ENCODE results near the gene RANBP17. TPM values are rescaled to one million over a fixed set of nuclear protein-coding genes. Genes with fewer than 3 reads are reported as not detected.

Gene RANBP17
- total RNA-seq, 1 experiment from 2014 or later = 14.5 TPM

GRCh38 chr5:171268700-171269620 is 407.1 kb downstream of the RANBP17 start:
- POLR2A ChIA-PET (ENCODE audit: unreplicated experiment) = no interaction called here
- CTCF ChIA-PET = no interaction called here

GRCh38 chr5:171269717-171270116 is 407.9 kb downstream of the RANBP17 start:
- no peak overlapping the region for H2AFZ ChIP-seq
- ChIA-PET POLR2A (ENCODE audit: unreplicated experiment) (no interaction called here), CTCF (no interaction called here)
- peak in 1 of 2 experiments; percentile 58 for DNase-seq
- no peaks in the 10 kb centered on the region for H3K9me3 ChIP-seq (ENCODE audit: insufficient read depth, low read depth)
- H3K27me3 ChIP-seq (ENCODE audit: insufficient read depth, low read depth) = no peaks in the 10 kb centered on the region
- H3K9me2 ChIP-seq (ENCODE audit: insufficient read depth) = no peaks in the 10 kb centered on the region
- no peak for TF ChIP-seq CTCF (conservative IDR thresholded peaks at IDR 0.05)
- TF ChIP-seq EZH2 (IDR thresholded peaks at IDR 0.05; ENCODE audit: low read depth) = no peak
- H3K79me2 ChIP-seq (ENCODE audit: low read depth) = no peaks in the 10 kb centered on the region
- no peaks in the 10 kb centered on the region for H3K36me3 ChIP-seq (ENCODE audit: low read depth)
- no TSS peak for BruUV-seq (replicated peaks)
- H3K4me3 ChIP-seq = no peak overlapping the region
- peak overlapping the region; percentile 60 for H3K4me2 ChIP-seq
- intact Hi-C loops (cut with micrococcal nuclease; ENCODE audit: unreplicated experiment) = no loop called here
- H3K4me1 ChIP-seq (replicated peaks; ENCODE audit: insufficient read depth) = peaks cover 22% of the 10 kb centered on the region
- H3K27ac ChIP-seq = peak overlapping the region; percentile 79
- H4K20me1 ChIP-seq (ENCODE audit: insufficient read depth) = no peaks in the 10 kb centered on the region
- peaks cover 5% of the 10 kb centered on the region; the same call in 1 of the 2 replicates for H3F3A ChIP-seq (ENCODE audit: insufficient read depth, low read depth)

More at GRCh38 chr5:171268700-171269620, 407.1 kb downstream of the RANBP17 start:
- Histone ChIP-seq H3K36me3 (ENCODE audit: low read depth) (no peaks in the 10 kb centered on the region), H3K27ac (peak overlapping the region; percentile 79), H3K4me2 (peak overlapping the region; percentile 60), H4K20me1 (ENCODE audit: insufficient read depth) (no peaks in the 10 kb centered on the region), H3K79me2 (ENCODE audit: low read depth) (no peaks in the 10 kb centered on the region), H3K9me2 (ENCODE audit: insufficient read depth) (no peaks in the 10 kb centered on the region), H3K4me3 (no peak overlapping the region), H3K4me1 (replicated peaks; ENCODE audit: insufficient read depth) (peaks cover 22% of the 10 kb centered on the region), H3F3A (ENCODE audit: insufficient read depth, low read depth) (peaks cover 5% of the 10 kb centered on the region; the same call in 1 of the 2 replicates), H2AFZ (no peak overlapping the region), H3K9me3 (ENCODE audit: insufficient read depth, low read depth) (no peaks in the 10 kb centered on the region), H3K27me3 (ENCODE audit: insufficient read depth, low read depth) (no peaks in the 10 kb centered on the region)
- BruUV-seq (replicated peaks) = no TSS peak
- DNase-seq = no peak
- TF ChIP-seq EZH2 (IDR thresholded peaks at IDR 0.05; ENCODE audit: low read depth) = no peak
- no peak for TF ChIP-seq CTCF (conservative IDR thresholded peaks at IDR 0.05)
- intact Hi-C loops (cut with micrococcal nuclease; ENCODE audit: unreplicated experiment) = no loop called here

DNA sequence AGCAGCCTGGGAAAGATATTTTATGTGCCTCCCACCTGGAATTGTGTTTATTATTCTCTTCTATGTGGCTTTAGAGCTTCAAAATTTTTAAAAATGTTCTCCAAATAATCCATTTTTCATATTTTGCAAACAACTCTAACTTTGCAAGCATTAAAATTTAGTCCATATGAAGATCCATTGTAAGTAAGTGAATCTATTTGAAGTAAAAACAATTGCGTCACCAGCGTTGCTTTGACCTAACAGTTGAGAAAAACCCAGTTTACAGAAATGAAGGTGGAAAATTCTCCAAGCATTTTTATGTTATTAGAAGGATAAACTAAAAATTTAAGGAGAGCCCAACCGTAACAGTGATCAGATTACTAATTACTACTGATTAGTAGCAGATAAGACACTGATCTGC is 408.3 kb downstream of the RANBP17 start:
- no TSS peak for BruUV-seq (replicated peaks)
- H3K79me2 ChIP-seq (ENCODE audit: low read depth) = no peaks in the 10 kb centered on the region

More for the DNA sequence above, 408.3 kb downstream of the RANBP17 start:
- CTCF ChIA-PET = no interaction called here
- H2AFZ ChIP-seq = no peak overlapping the region
- peaks cover 22% of the 10 kb centered on the region for H3K4me1 ChIP-seq (replicated peaks; ENCODE audit: insufficient read depth)
- peaks cover 5% of the 10 kb centered on the region; the same call in 1 of the 2 replicates for H3F3A ChIP-seq (ENCODE audit: insufficient read depth, low read depth)
- POLR2A ChIA-PET (ENCODE audit: unreplicated experiment) = no interaction called here
- H4K20me1 ChIP-seq (ENCODE audit: insufficient read depth) = no peaks in the 10 kb centered on the region
- H3K27me3 ChIP-seq (ENCODE audit: insufficient read depth, low read depth) = no peaks in the 10 kb centered on the region
- no peak for DNase-seq
- H3K9me3 ChIP-seq (ENCODE audit: insufficient read depth, low read depth) = no peaks in the 10 kb centered on the region
- TF ChIP-seq EZH2 (IDR thresholded peaks at IDR 0.05; ENCODE audit: low read depth) (no peak), CTCF (conservative IDR thresholded peaks at IDR 0.05) (no peak)
- intact Hi-C loops (cut with micrococcal nuclease; ENCODE audit: unreplicated experiment) = no loop called here
- peak overlapping the region; percentile 38; the same call in 1 of the 2 replicates for H3K4me2 ChIP-seq
- H3K4me3 ChIP-seq = no peak overlapping the region
- peak overlapping the region; percentile 79 for H3K27ac ChIP-seq
- no peaks in the 10 kb centered on the region for H3K36me3 ChIP-seq (ENCODE audit: low read depth)
- no peaks in the 10 kb centered on the region for H3K9me2 ChIP-seq (ENCODE audit: insufficient read depth)

All from PC-9 (cell line).